Activated CD8-positive, alpha-beta memory T cell treated with anti-CD3 and anti-CD28 coated beads, Interleukin-2, amount 50 U/mL, for 1 hour (primary cell): ENCODE results near the gene BRD2.
"Not testable (repeated sequence)": the region's sequence is repeated elsewhere in the genome, so short reads cannot be mapped to it uniquely, and the experiment has no call there.

Source experiments
- DNase-seq: peaks from one replicate; pipeline ENCODE4 v3.0.0-alpha.2; 2020; ENCODE audit errors: extremely low read depth

Gene BRD2

DNA sequence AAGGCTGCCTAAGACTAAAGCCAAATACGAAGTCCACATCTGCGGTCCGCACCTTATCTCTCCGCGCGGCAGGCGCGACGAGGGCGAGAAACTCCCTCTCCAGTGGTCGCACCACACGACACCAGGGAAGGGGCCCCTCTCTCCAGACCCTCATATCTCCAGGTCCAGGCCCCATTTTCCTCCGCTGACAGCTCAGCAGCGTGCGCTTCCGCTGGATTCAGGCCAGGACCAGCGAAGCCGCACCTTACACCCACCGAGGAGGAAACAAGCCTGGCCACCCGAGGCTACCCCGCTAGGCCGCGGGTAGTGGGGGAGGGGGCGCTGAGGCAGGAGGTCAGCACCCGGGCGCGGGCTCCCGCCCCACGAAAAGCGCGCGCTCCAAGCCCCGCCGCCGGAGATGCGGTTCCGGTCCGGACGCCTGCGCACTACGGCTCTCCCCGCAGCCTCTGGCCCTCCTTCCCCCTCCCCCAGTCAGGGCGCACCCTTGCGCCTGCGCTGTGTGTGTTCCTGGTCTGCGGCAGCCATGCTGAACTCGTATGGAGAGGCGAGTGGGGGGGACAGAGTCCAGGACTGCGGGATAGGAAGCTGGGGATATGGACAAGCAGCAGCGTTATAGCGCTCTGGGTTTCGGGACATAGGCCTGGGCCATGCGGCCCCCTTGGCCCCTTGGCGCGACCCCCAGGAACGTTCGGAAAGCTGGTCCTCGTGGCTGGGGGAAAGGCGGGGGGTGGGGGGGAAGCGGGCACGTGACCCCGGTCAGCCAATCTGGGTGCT, at the start of gene BRD2:
Gene BRD2 (plus strand): TSS at position 502 of the 774 bp plus-strand sequence. CDS start 4,305 bp downstream, outside the sequence.
- DNase-seq, result peak; percentile 85

DNA sequence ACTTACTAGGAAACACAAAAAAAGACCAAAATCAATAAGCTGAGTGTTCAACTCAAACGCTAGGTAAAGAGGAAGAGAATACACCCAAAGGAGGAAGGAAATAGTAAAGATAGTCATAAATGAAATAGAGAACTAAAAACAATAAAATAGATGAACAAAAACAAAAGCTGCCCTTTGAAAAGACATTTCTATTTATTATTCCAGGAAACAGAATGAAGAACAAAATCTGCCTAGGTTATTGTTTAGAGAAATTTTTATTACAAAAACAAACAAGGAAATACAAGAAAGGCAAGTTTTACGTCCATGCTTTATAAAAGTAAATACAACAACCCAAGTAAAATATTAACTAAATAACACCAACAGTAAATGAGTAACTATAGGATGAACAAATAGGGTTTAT, 47.7 kb upstream of the BRD2 start:
- no peak for DNase-seq

DNA sequence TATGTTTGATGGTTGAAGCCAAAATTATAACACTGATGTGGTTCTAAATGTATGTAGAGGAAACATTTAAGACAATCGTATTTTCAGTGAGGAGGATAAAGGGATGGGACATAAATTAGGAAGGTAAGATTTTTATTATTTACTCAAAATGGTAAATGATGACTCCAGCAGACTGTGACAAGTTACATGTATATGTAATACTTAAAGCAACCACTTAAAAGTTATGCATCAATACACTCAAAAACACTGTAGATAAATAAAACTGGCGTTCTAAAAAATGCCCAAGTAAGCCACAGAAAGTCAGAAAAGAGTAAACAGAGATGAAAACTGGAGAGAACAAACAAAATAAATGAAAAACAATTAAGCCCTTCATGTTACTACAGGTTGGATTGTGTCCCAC, 46.3 kb upstream of the BRD2 start:
- DNase-seq, result no peak

DNA sequence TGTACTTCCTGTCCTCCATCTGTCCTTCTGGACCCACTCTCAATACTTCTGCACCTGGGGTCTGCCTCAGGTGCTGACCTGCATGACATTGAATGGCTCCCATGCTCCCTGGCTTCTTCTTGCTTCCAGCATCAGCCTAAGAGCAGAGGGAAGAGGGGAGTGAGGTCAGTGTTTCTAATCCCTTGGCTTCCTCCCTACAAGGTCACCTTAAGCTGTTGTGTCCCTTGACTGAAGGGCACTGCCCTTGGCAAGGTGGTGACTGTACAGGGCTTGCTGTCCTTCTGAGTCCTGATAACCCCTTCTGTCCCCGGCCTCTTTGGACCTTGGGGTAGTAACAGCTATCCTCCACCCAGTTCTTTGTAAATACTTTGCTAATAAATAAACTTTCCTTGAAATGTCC, 37.2 kb upstream of the BRD2 start:
- no peak for DNase-seq

DNA sequence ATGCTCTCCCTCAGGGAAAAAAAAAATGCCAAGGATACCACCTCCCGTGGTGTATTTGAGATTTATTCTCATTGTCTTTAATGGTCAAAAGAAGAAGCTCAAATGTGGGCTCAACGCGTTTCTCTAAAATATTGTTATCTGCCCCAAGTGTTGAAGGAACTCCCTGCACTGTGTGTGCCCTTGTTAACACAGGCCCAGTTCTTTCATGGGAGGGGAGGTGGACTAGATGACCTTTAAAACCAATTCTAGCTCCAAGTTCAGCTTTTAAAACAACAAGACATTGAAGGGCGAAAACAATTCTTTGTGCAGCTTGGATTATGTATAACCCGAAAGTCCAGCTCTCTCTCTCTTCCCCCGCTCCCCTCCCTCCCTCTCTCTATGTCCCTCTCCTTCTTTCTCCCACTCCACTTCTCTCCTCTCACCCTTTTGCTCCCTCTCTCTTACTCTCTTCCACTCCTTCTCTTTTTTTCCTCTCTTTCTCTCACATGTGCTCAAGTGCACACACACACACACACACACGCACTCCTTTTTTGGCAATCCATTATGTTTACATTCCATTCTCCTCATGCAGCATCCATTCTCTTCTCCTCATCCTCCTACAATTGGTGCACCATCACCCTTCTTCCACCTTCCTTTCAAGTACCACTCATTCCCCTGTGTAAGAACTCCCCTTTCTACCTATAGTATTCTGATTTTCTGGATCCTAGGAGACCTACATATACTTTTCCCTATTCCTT, 36.1 kb upstream of the BRD2 start:
- DNase-seq, result no peak

DNA sequence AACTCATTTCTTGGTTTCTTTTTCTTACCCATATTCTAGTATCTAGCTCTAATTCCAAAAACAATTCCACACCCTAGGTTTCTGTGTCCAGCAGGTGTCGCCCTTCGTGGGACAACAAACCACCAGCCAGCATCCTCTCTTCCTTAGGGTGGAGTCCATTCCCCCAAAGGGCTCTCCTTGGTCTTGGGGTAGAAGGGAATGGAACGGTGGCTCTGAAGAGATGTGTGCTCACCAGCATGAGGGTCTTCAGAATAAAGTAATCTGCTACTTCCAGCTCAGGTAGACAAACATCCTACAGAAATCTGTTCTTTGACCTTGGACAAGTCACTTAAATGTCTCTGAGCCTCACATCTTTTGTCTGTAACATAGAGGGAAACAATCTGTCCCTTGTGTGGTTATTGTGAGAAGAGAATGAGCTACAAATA, 34.7 kb upstream of the BRD2 start:
- DNase-seq, result peak; percentile 45

DNA sequence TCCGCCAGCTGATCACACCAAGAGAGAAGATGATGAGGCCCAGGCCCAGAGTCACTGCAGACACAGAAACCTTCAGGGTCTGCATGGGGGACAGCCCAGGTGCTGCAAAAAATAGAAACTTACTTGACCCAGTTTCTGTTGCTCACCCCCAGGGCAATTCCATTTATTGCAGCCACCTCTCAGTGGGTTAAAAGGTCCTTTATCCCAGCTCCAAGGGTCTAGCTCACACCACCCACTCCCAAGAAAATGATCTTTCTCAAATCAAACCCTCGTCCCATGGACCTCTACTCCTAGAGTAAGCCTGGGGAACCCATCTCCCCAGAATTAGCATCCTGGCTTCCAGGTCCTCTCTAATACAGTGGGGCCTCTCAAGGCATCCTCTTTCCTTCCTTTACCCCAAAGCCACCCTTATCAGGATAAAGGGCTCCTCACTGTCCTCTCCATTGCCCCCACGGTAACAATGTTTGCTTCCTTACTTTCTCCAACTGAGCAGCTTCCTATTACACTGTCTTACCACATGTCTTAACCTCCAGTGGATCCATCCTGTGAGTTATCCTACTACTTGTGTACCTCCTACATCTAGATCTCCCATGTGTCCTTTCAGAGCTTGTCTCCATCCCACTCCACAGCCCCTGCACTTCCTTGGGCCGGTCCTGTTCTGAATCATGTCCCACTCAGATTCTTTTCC, 32.7 kb upstream of the BRD2 start:
- DNase-seq, result no peak

DNA sequence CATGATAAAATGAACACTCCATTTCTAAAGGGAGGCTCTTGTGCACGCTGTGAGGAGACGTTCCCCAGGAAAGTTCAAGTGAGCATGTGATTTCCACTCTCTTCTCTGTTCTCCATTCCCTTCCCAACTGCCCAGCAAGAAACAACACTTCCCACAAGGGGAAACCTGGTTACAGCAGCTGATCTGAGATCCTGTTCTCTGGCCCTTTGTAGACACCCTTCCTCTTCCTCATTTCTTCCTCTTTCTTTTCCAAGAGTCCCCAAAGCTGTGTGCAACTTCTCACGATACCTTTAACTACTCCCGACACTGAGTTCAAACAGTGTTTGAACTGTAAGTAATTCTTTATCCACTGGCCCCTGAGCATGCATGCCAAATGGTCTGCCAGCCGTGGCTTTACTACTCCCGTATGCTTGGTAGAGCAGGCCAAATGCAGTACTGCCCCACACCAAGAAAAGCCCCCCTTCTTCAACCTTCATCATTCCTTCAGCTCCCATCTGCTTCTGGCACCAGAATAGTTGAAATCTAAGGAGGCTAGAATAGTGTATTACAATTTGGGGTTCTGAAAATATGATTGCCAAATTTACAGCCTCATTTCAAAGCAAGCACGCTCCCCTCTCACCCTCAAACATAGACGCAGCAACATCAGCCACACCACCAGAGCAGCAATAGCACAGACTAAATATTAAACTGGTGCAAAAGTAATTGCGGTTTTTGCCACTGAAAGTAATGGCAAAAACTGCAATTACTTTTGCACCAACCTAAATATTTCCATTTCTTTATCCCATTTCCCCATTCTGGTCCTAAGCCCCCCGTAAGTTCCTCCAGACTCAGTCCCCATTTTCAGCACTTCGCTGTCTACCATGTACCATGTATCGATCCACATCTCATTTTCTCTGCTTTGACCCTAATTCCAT, 31.9 kb upstream of the BRD2 start:
- DNase-seq, result no peak

DNA sequence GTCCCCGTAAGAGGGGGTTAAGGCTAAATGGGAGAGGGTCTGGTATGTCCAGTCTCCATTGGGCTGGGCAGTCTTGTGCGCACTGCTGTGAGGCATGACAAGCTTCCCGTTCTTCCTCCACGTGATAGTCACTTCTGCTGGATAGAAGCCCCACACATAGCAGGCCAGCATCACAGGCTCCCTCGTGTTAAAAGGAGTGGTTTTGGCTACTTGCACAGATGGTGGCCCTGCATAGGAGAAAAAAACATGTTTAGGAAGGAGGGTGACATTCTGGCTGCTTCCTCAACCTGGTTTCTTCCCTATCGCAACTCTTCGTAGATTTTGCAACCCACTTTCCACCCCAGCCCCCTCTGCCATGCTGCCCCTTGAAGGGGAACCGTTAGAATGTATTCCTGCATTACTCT, 31.2 kb upstream of the BRD2 start:
- DNase-seq, result no peak

DNA sequence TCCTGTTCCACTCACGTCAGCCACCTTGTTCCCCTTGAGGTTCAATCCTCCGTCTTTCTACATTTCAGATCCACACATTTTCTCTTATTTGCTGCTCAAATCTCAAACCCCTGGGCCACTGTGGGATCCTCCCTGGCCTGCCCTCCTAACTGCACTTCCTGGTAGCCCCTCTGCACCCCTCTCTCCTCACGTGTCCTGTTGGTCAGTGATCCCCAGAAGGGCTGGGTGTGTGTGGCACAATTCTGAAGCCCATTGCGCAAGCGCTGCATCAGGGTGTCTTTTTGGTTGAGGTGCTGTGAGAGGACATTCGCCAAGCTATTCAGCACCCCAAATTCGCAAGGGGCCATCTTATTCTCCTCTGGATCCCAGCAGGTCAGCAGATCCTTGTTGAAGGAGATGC, 29.9 kb upstream of the BRD2 start:
- no peak for DNase-seq

DNA sequence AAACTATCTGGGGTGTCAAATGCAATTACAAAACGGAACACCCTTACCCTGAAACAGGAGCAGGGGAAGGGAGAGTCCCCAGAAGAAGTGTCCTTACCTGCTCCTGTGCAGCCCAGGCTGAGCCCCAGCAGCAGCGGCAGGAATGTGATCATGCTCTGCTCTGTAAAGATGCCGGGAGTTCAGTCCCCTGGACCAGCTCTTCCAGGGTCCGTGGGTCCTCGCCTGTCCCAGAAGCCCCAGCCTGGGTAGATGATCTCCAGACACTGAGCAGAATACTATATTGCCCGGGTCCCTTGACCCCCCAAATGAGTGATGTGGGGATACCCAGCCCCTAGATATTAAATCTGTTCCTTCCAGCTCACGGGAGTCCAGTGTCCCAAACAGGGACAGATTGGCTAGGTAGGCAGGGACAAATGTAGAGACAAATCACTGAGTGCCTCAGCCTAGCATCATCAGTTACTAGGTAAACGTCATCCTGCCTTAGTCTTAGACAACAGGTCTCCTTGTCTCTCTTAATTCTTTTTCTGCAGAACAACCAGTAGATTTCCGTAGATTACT, 27.7 kb upstream of the BRD2 start, which contains the start of gene HLA-DMB:
Gene HLA-DMB (minus strand): TSS at position 373 of the 558 bp plus-strand sequence. CDS start 221 bp downstream, at position 152.
- DNase-seq, result peak; percentile 35

DNA sequence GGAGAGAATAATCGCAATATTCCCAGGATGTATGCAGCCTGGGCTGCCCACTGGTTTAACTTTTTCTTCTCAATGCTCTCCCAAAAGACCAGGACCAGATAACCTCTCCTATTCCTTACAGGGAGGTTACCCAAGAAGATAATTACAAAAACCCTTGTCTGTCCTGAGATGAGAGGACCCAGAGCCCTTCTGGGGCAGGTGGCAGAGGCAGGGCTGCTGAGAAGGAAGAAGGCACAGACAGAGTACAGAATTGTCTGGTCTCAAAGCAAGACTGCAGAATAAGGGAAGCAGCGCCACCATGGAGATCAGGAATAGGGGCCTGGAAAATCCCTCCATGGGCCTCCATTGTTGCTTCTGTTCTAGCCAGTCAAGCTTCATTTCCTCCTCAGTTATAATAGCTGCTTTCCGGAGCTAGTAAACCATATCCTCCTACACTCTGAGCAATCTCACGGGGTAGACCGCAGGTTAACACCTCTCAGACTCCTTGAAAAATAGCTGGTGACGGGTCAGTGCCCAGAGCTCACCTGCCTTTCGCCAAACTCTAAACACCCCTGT, 27.1 kb upstream of the BRD2 start:
- no peak for DNase-seq

DNA sequence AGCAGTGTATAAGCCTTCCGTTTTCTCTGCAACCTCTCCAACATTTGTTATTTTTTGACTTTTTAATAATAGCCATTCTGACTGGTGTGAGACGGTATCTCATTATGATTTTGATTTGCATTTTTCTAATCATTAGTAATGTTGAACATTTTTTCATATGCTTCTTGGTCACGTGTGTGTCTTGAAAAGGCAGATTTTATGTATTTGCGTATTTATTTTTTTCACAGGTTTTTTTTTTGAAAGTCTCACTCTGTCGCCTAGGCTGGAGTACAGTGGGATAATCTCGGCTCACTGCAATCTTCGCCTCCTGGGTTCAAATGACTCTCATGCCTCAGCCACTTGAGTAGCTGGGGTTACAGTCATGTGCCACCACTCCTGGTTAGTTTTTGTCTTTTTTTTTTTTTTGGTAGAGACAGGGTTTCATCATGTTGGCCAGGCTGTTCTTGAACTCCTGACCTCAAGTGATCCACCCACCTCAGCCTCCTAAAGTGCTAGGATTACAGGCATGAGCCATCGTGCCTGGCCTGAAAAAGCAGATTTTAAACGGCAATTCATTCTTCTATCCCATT, 25.8 kb upstream of the BRD2 start:
- not testable (repeated sequence) for DNase-seq

DNA sequence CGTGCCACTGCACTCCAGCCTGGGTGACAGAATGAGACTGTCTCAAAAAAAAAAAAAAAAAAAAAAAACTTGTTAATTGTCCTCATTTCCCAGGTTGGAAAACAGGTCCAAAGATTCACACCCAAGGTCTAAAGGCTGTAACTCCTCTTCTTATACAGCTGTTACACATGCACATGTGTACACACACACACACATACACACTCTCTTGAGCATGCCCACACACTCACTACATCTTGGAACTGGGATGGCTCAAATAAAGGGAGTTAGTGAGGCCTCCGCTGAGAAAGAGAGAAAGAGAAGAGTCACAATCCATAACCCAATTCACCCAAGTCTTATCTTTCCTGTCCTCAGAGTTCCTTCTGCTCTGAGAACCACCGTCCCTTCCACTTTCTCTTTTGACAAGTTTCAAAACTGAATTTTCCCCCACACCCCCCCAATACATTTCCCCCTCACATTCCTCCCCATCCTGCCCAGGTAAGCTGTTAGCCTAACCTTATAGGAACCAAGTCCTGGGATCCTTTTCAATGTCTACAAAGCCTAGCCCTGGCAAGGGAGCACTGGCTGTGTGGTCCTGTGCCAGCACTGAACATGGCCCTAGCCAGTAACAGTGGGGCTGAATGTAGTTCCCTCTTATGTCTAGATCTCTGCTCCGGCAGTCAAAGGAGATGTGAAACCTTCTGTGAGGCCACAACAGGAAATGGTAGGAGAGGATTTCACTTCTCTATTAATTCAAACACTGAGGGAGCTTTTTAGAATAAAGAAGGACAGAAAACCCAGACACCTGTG, 24.3 kb upstream of the BRD2 start:
- DNase-seq, result no peak

DNA sequence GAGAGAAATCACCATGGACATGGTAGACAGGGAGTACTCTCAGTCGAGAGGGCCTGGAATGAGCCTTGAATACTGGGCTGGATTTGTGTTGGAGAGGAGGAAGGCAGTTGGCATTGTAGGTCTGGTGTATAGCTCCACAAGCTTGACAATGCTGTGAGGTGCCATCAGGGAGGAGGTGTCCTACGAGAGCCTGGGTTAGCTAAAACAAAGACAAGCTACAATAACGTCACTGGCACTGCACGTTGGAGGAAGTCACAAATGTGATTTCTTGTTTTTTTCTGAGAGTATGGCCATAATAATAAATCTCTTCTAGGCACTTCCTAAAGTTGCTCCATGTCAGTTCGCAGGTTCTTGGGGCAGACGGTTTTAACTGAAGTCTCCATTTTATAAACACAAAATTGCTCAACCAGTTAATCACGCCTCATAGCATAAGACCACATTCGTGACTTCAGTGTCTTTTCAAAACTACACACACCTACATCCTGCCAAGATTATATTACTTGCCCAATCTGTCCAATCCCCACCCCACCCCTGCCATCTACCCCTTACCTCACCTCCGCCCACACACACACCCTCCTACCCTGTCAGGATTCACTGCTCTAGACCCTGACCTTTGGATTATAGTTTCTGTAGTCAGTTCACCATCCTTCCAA, 23.2 kb upstream of the BRD2 start:
- no peak for DNase-seq

DNA sequence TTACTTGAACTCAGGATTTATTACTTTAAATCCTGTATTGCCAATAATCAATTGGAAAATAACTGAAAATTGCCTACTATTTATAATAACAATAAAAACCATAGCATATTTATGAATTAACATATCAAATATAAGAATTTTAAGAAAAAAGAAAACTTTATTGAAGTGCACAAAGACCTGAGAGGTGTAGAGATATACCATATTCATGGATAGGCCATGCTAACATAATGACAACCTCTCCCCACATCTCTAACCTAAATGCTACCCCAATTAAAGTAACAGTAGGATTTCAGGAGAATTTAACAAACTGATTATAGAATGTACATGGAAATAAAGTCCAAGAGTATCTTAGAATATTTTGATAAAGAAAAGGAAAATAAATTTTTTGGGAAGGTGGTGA, 22.4 kb upstream of the BRD2 start:
- DNase-seq, result no peak

DNA sequence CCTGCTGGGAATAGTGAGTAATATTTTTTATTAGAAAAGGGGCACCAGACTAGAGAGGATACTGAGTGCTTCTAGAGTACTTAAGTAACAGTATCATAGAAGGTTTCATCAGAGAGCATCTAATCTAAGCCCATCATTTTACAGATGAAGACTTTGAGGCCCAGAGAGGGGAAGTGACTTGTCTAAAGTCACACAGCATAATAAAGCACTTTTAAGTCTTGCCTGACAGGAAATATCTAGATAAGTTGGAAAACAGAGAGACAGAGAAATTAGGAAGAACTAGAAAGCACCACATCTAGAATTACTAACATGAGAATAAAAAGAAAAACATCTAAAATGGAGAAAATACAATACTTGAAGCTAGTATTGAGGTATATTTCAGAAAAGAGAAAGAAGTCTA, 21.5 kb upstream of the BRD2 start:
- no peak for DNase-seq

DNA sequence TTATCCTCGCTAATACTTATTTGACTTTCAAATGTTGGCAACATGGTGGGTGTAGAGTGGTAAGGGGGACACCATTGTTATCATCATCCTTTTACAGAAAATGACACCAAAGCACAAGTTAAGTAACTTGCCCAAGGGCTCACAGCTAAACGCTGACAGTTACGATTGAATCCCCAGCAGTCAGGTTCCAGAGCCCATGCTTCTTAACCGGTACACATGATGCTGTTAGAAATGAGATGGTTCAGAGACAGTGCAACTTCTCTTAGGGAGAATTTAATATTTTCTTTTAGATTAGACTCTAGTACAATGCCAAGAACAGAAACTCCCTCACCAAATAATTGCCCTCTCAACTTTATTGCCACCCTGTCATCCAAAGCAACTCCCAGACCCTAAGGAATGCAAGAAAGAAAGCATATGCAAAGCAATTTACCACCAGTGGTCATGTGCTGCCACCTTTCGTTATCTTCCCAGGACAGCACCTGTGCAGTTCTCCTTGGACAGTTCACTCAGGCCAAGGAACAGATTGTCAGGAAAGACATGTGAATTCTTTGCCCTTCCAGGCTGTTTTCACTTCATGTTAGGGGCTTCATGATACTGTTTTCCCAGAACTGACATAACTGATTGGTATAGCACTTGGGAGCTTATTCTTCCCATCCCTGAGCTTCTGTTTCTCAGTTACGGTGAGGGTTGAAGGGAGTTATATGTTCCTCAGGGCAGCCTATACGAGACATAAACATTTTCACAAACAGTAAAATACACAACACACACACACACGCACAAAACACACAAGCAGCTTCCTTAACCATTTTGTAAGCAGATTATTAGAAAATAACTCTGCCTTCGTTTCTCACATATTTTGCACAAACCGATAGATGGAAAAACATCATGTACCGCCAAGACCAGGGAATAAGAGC, 20.6 kb upstream of the BRD2 start:
- DNase-seq, result no peak
